Ishikawa (cell line): ENCODE data around the gene SLC22A3.

Source experiments
- CEBPB ChIP-seq: IDR thresholded peaks from 2 replicates; pipeline ENCODE4 v1.6.1; 2012
- CREB1 ChIP-seq: IDR thresholded peaks from 2 replicates; pipeline ENCODE4 v1.6.1; 2012; ENCODE audit warnings: low read depth
- EP300 ChIP-seq: IDR thresholded peaks from 2 replicates; pipeline ENCODE4 v1.6.1; 2012; ENCODE audit warnings: borderline replicate concordance
- FOXM1 ChIP-seq: IDR thresholded peaks from 2 replicates; pipeline ENCODE4 v1.6.1; 2012; ENCODE audit warnings: low read depth, borderline replicate concordance
- MAX ChIP-seq: IDR thresholded peaks from 2 replicates; pipeline ENCODE4 v1.6.1; 2012
- NFIC ChIP-seq: IDR thresholded peaks from 2 replicates; pipeline ENCODE4 v1.6.1; 2012
- RAD21 ChIP-seq: IDR thresholded peaks from 2 replicates; pipeline ENCODE4 v1.6.1; 2012; ENCODE audit warnings: low read depth
- REST ChIP-seq: IDR thresholded peaks from 2 replicates; pipeline ENCODE4 v1.6.1; 2012; ENCODE audit warnings: low read depth, mild to moderate bottlenecking
- TAF1 ChIP-seq: IDR thresholded peaks from 2 replicates; pipeline ENCODE4 v1.6.1; 2012; ENCODE audit warnings: low read depth, mild to moderate bottlenecking
- TCF12 ChIP-seq: IDR thresholded peaks from 2 replicates; pipeline ENCODE4 v1.6.1; 2012; ENCODE audit warnings: low read depth
- TEAD4 ChIP-seq: IDR thresholded peaks from 2 replicates; pipeline ENCODE4 v1.6.1; 2012
- USF1 ChIP-seq: IDR thresholded peaks from 2 replicates; pipeline ENCODE4 v1.6.1; 2012
- YY1 ChIP-seq: IDR thresholded peaks from 2 replicates; pipeline ENCODE4 v1.6.1; 2012; ENCODE audit warnings: low read depth
- ZBTB7A ChIP-seq: IDR thresholded peaks from 2 replicates; pipeline ENCODE4 v1.6.1; 2012; ENCODE audit warnings: low read depth

GRCh38 chr6:160445130-160445529 is 97.0 kb downstream of the SLC22A3 start:
- TF ChIP-seq CREB1 (no peak), EP300 (no peak), TEAD4 (no peak), CEBPB (no peak), USF1 (no peak), RAD21 (no peak), TCF12 (no peak), ZBTB7A (no peak), MAX (no peak), REST (no peak), TAF1 (no peak), FOXM1 (no peak), YY1 (no peak), NFIC (no peak)
